Measurements from ENCODE around the gene RAB3C. TPM values are rescaled to one million over a fixed set of nuclear protein-coding genes. Genes with fewer than 3 reads are reported as not detected.

The RAB3C gene
- total RNA-seq, 1 donor from 2014 or later, result 0.45 TPM

- Histone ChIP-seq H4K20me1 (ENCODE audit: insufficient read depth, low read length) (no peaks in the 10 kb centered on the region), H3K9ac (ENCODE audit: low read length) (no peak overlapping the region), H3K27me3 (ENCODE audit: insufficient read depth, low read length) (no peaks in the 10 kb centered on the region), H2AFZ (ENCODE audit: low read depth, low read length) (no peak overlapping the region), H3K27ac (ENCODE audit: low read depth, low read length) (no peak overlapping the region), H3K4me1 (ENCODE audit: insufficient read depth, low read length) (no peaks in the 10 kb centered on the region), H3K4me3 (ENCODE audit: insufficient read depth, low read depth, low read length) (no peak overlapping the region), H3K79me2 (ENCODE audit: insufficient read depth, low read length) (no peaks in the 10 kb centered on the region), H3K36me3 (ENCODE audit: insufficient read depth, low read length) (no peaks in the 10 kb centered on the region), H3K4me2 (ENCODE audit: low read length) (no peak overlapping the region), H3K9me3 (ENCODE audit: insufficient read depth, low read depth, low read length) (no peaks in the 10 kb centered on the region)
- no peaks in the 10 kb centered on the region for H3K27me3 Mint-ChIP-seq (ENCODE audit: low read depth, unreplicated experiment)
- H3K4me1 Mint-ChIP-seq (ENCODE audit: low read depth, unreplicated experiment), result no peaks in the 10 kb centered on the region
- H3K27ac Mint-ChIP-seq (ENCODE audit: unreplicated experiment), result no peak overlapping the region
- no peaks in the 10 kb centered on the region for H3K36me3 Mint-ChIP-seq (ENCODE audit: low read depth, unreplicated experiment)
- TF ChIP-seq CTCF (IDR thresholded peaks at IDR 0.05; ENCODE audit: insufficient read depth, low read depth, low read length), result no peak
- TF ChIP-seq EZH2 (IDR thresholded peaks at IDR 0.05; ENCODE audit: insufficient read depth, low read length), result no peak
- H3K4me3 Mint-ChIP-seq (ENCODE audit: unreplicated experiment), result no peak overlapping the region
- FAIRE-seq, result no peak
- H3K9me3 Mint-ChIP-seq (ENCODE audit: unreplicated experiment), result no peaks in the 10 kb centered on the region
- DNase-seq (ENCODE audit: low read depth), result no peak
Measured at GRCh38 chr5:58672521-58672920, 89.6 kb downstream of the RAB3C start.

GRCh38 chr5:58674070-58674469, 91.2 kb downstream of the RAB3C start:
- Histone ChIP-seq H2AFZ (ENCODE audit: low read depth, low read length) (no peak overlapping the region), H4K20me1 (ENCODE audit: insufficient read depth, low read length) (no peaks in the 10 kb centered on the region), H3K27ac (ENCODE audit: low read depth, low read length) (no peak overlapping the region), H3K4me2 (ENCODE audit: low read length) (no peak overlapping the region), H3K9me3 (ENCODE audit: insufficient read depth, low read depth, low read length) (no peaks in the 10 kb centered on the region), H3K4me3 (ENCODE audit: insufficient read depth, low read depth, low read length) (no peak overlapping the region), H3K9ac (ENCODE audit: low read length) (no peak overlapping the region), H3K79me2 (ENCODE audit: insufficient read depth, low read length) (no peaks in the 10 kb centered on the region), H3K27me3 (ENCODE audit: insufficient read depth, low read length) (no peaks in the 10 kb centered on the region), H3K36me3 (ENCODE audit: insufficient read depth, low read length) (no peaks in the 10 kb centered on the region), H3K4me1 (ENCODE audit: insufficient read depth, low read length) (no peaks in the 10 kb centered on the region)
- Mint-ChIP-seq H3K4me3 (ENCODE audit: unreplicated experiment) (no peak overlapping the region), H3K27me3 (ENCODE audit: low read depth, unreplicated experiment) (no peaks in the 10 kb centered on the region), H3K36me3 (ENCODE audit: low read depth, unreplicated experiment) (no peaks in the 10 kb centered on the region), H3K27ac (ENCODE audit: unreplicated experiment) (no peak overlapping the region), H3K4me1 (ENCODE audit: low read depth, unreplicated experiment) (no peaks in the 10 kb centered on the region), H3K9me3 (ENCODE audit: unreplicated experiment) (no peaks in the 10 kb centered on the region)
- FAIRE-seq (no peak), DNase-seq (ENCODE audit: low read depth) (no peak)
- no peak for TF ChIP-seq CTCF (IDR thresholded peaks at IDR 0.05; ENCODE audit: insufficient read depth, low read depth, low read length)
- no peak for TF ChIP-seq EZH2 (IDR thresholded peaks at IDR 0.05; ENCODE audit: insufficient read depth, low read length)

GRCh38 chr5:58674711-58675110, 91.8 kb downstream of the RAB3C start:
- FAIRE-seq, result no peak
- Histone ChIP-seq H4K20me1 (ENCODE audit: insufficient read depth, low read length) (no peaks in the 10 kb centered on the region), H3K4me2 (ENCODE audit: low read length) (no peak overlapping the region), H3K27me3 (ENCODE audit: insufficient read depth, low read length) (no peaks in the 10 kb centered on the region), H3K9ac (ENCODE audit: low read length) (no peak overlapping the region), H3K4me3 (ENCODE audit: insufficient read depth, low read depth, low read length) (no peak overlapping the region), H3K4me1 (ENCODE audit: insufficient read depth, low read length) (no peaks in the 10 kb centered on the region), H3K9me3 (ENCODE audit: insufficient read depth, low read depth, low read length) (no peaks in the 10 kb centered on the region), H2AFZ (ENCODE audit: low read depth, low read length) (no peak overlapping the region), H3K27ac (ENCODE audit: low read depth, low read length) (no peak overlapping the region), H3K79me2 (ENCODE audit: insufficient read depth, low read length) (no peaks in the 10 kb centered on the region), H3K36me3 (ENCODE audit: insufficient read depth, low read length) (no peaks in the 10 kb centered on the region)
- Mint-ChIP-seq H3K4me3 (ENCODE audit: unreplicated experiment) (no peak overlapping the region), H3K27me3 (ENCODE audit: low read depth, unreplicated experiment) (no peaks in the 10 kb centered on the region), H3K27ac (ENCODE audit: unreplicated experiment) (no peak overlapping the region), H3K36me3 (ENCODE audit: low read depth, unreplicated experiment) (no peaks in the 10 kb centered on the region), H3K4me1 (ENCODE audit: low read depth, unreplicated experiment) (no peaks in the 10 kb centered on the region), H3K9me3 (ENCODE audit: unreplicated experiment) (no peaks in the 10 kb centered on the region)
- TF ChIP-seq CTCF (IDR thresholded peaks at IDR 0.05; ENCODE audit: insufficient read depth, low read depth, low read length) (no peak), EZH2 (IDR thresholded peaks at IDR 0.05; ENCODE audit: insufficient read depth, low read length) (no peak)
- no peak for DNase-seq (ENCODE audit: low read depth)
